Measurements from ENCODE around the gene ZNF526.

GRCh38 chr19:42242069-42242511 lies 22.0 kb downstream of the ZNF526 start:
- TF ChIP-seq CTCF (IDR thresholded peaks at IDR 0.05) (no peak), POLR2A (IDR thresholded peaks at IDR 0.05) (no peak)

Data from vagina (tissue), 2 donors.